SK-N-SH treated with all-trans-retinoic acid at 6 μM for 48 hours (cell line): ENCODE data around the gene CFAP45.
A peak's percentile ranks its signal among the peaks of the same experiment; 100 is the strongest.

ENCODE experiments used
- ATAC-seq: fragments of 200-7000 bp; cut with Tn5 transposase; 3 replicates; pipeline ENCODE4 v1.9.1; 2020; ENCODE audit warnings: mild to moderate bottlenecking, moderate library complexity
- ARNTL ChIP-seq: fragments of 450-650 bp; formaldehyde crosslinking; IDR thresholded peaks from 2 replicates; pipeline ENCODE4 v1.5.0; 2020; ENCODE audit warnings: low read depth, mild to moderate bottlenecking, moderate library complexity, borderline replicate concordance
- BACH2 ChIP-seq: fragments of 250-450 bp; sonication (Bioruptor Pico); IDR thresholded peaks from 2 replicates; pipeline ENCODE4 v1.9.0; 2021; ENCODE audit warnings: mild to moderate bottlenecking, borderline replicate concordance
- CSDC2 ChIP-seq: fragments of 250-450 bp; sonication (Bioruptor Pico); IDR thresholded peaks from 2 replicates; pipeline ENCODE4 v1.5.0; 2020; ENCODE audit warnings: mild to moderate bottlenecking, moderate library complexity
- ESRRG ChIP-seq: fragments of 250-450 bp; sonication (Bioruptor Pico); IDR thresholded peaks from 2 replicates; pipeline ENCODE4 v1.6.1; 2021; ENCODE audit warnings: mild to moderate bottlenecking
- GLIS3 ChIP-seq: fragments of 250-450 bp; sonication (Bioruptor Pico); IDR thresholded peaks from 2 replicates; pipeline ENCODE4 v1.5.0; 2020; ENCODE audit warnings: mild to moderate bottlenecking, moderate library complexity
- ISL1 ChIP-seq: fragments of 250-450 bp; sonication (Bioruptor Pico); IDR thresholded peaks from 2 replicates; pipeline ENCODE4 v2.1.2; 2022; ENCODE audit warnings: mild to moderate bottlenecking, moderate library complexity
- OSR1 ChIP-seq: fragments of 250-450 bp; sonication (Bioruptor Pico); IDR thresholded peaks from 2 replicates; pipeline ENCODE4 v1.8.0; 2022; ENCODE audit warnings: moderate library complexity, mild to moderate bottlenecking, inconsistent platforms
- PPARA ChIP-seq: fragments of 250-450 bp; sonication (Bioruptor Pico); IDR thresholded peaks from 2 replicates; pipeline ENCODE4 v1.5.0; 2020; ENCODE audit warnings: mild to moderate bottlenecking, borderline replicate concordance
- RARB ChIP-seq: fragments of 250-450 bp; sonication (Bioruptor Pico); IDR thresholded peaks from 2 replicates; pipeline ENCODE4 v1.8.0; 2021; ENCODE audit warnings: mild to moderate bottlenecking, moderate library complexity
- SNAI2 ChIP-seq: fragments of 250-450 bp; sonication (Bioruptor Pico); IDR thresholded peaks from 2 replicates; pipeline ENCODE4 v1.5.0; 2020; ENCODE audit warnings: mild to moderate bottlenecking, moderate library complexity
- TCF4 ChIP-seq: fragments of 250-450 bp; sonication (Bioruptor Pico); IDR thresholded peaks from 2 replicates; pipeline ENCODE4 v1.8.0; 2021; ENCODE audit warnings: mild to moderate bottlenecking, moderate library complexity, borderline replicate concordance
- TOX ChIP-seq: fragments of 250-450 bp; sonication (Bioruptor Pico); IDR thresholded peaks from 2 replicates; pipeline ENCODE4 v1.8.0; 2021; ENCODE audit warnings: mild to moderate bottlenecking, moderate library complexity, borderline replicate concordance
- ZC3H10 ChIP-seq: fragments of 250-450 bp; sonication (Bioruptor Pico); IDR thresholded peaks from 2 replicates; pipeline ENCODE4 v1.5.1; 2021; ENCODE audit warnings: mild to moderate bottlenecking, moderate library complexity
- ZFP3 ChIP-seq: fragments of 250-450 bp; sonication (Bioruptor Pico); IDR thresholded peaks from 2 replicates; pipeline ENCODE4 v1.5.0; 2020; ENCODE audit warnings: mild to moderate bottlenecking, moderate library complexity
- ZFP30 ChIP-seq: fragments of 450-650 bp; formaldehyde crosslinking; IDR thresholded peaks from 2 replicates; pipeline ENCODE4 v1.5.0; 2022; ENCODE audit warnings: mild to moderate bottlenecking, moderate library complexity
- ZNF565 ChIP-seq: fragments of 450-650 bp; formaldehyde crosslinking; conservative IDR thresholded peaks from 2 replicates; pipeline ENCODE4 v1.5.0; 2020; ENCODE audit warnings: low read depth, mild to moderate bottlenecking, moderate library complexity
- ZNF70 ChIP-seq: fragments of 450-650 bp; formaldehyde crosslinking; IDR thresholded peaks from 2 replicates; pipeline ENCODE4 v1.5.0; 2020; ENCODE audit warnings: mild to moderate bottlenecking, moderate library complexity
- ZNF8 ChIP-seq: fragments of 450-650 bp; formaldehyde crosslinking; IDR thresholded peaks from 2 replicates; pipeline ENCODE4 v1.5.0; 2020; ENCODE audit warnings: mild to moderate bottlenecking, moderate library complexity
- TF ChIP-seq, protein P1 (sequence below): fragments of 250-450 bp; sonication (Bioruptor Pico); IDR thresholded peaks from 2 replicates; pipeline ENCODE4 v1.8.0; 2020; ENCODE audit warnings: mild to moderate bottlenecking, moderate library complexity, borderline replicate concordance
- TF ChIP-seq, protein P2 (sequence below): fragments of 250-450 bp; sonication (Bioruptor Pico); IDR thresholded peaks from 2 replicates; pipeline ENCODE4 v1.5.1; 2021; ENCODE audit warnings: mild to moderate bottlenecking, moderate library complexity
- TF ChIP-seq, protein P3 (sequence below): fragments of 250-450 bp; sonication (Bioruptor Pico); IDR thresholded peaks from 2 replicates; pipeline ENCODE4 v1.5.1; 2020; ENCODE audit warnings: low read depth, mild to moderate bottlenecking, moderate library complexity
- TF ChIP-seq, protein P4 (sequence below): fragments of 250-450 bp; sonication (Bioruptor Pico); IDR thresholded peaks from 2 replicates; pipeline ENCODE4 v1.5.0; 2020; ENCODE audit warnings: mild to moderate bottlenecking, moderate library complexity
- TF ChIP-seq, protein P5 (sequence below): fragments of 250-450 bp; sonication (Bioruptor Pico); IDR thresholded peaks from 2 replicates; pipeline ENCODE4 v1.8.0; 2021; ENCODE audit warnings: low read depth, mild to moderate bottlenecking, moderate library complexity, borderline replicate concordance

CFAP45 gene

DNA sequence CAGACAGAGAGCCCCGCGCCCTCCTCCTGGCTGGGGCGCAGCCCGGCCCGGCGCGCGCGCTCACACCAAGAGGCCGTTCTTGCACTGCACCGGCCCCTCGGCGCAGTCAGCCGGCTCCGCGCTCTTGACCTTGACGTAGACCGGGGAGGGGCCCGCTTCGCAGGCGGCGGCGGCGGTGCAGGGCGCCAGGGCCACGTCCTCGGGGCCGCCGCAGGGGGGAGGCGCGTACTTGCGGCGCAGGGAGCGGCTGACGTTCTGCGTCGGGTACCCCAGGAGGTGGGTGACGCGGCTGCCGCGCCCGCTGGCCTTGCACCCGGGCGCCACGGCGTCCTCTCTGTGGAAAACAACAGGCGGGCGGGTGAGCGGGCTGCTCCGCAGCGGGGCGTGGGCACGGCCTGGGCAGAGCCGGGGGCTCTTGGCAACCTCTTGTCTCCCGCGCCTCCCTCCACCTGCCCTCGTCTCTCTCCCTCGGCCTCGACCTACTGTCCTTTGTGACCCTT lies 45.2 kb downstream of the CFAP45 start:
- peak; percentile 93 for ATAC-seq
- TF ChIP-seq ARNTL (CRISPR knock-in tag) (no peak), ZNF8 (CRISPR knock-in tag) (no peak), BACH2 (CRISPR knock-in tag) (no peak), ZNF70 (CRISPR knock-in tag) (no peak), ZFP30 (CRISPR knock-in tag) (no peak), ISL1 (CRISPR knock-in tag) (no peak), ZC3H10 (no peak), OSR1 (CRISPR knock-in tag) (no peak), RARB (no peak), CSDC2 (no peak), SNAI2 (CRISPR knock-in tag) (no peak)

DNA sequence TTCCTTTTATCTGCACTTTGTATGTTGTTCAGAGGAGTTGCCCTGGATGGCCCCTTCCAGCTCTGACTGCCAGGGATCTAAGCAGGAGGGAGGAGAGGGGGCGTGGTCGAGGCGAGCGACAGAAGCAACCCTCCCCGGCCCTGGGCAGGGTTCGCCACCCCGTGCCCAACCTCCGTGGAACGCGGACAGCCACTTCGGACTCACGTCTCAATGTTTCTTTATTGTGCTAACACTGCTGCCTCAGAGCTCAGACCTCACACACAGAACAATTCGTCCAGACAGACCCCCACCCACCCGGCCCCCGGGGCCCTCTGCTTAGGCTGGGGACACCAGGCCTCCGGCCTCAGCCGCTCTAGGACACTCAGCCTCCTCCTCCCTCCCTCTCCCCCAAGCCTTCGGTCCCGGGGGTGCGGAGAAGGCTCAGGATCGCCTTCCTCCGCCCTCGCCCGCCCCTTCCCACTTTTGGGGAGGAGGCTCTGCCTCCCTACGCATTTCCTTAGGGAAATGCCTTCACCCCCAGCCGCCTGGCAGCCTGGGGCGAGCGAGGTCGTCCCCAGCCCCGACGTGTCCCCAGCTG lies 45.8 kb downstream of the CFAP45 start:
- ATAC-seq: peak; percentile 90

DNA sequence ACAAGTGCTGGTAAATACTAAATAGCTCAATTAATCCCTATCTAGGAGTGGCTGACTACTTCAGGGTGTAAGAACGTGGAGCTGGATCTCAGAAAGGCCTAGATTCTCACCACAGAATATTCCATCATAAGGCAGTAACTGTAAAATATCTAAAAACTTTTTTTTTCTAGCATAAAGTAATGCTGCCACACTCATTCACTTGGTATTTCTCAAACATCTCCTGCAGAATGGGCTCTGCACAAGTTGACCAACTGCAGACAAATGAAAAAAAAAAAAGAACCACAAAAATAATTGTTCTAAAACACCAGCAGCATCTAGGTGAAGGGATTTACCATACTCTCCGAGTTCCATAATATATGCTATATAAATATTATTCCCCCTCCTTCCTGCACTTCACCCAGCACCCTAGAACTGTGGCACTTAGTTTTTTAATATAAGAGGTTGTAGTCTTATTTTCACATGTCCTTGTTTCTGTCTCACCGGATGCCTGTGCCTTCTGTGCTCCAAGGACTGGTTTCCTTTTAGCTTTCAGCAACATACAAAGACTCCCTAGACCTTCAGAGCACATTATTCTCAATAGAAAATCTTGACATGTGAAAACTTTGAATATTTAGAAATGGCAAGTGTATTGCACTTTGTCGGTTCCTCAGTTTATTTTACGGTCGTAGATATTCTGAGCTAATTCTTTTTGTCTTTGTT lies 46.4 kb downstream of the CFAP45 start:
- peak; percentile 16 for ATAC-seq
- TF ChIP-seq, protein P1, sequence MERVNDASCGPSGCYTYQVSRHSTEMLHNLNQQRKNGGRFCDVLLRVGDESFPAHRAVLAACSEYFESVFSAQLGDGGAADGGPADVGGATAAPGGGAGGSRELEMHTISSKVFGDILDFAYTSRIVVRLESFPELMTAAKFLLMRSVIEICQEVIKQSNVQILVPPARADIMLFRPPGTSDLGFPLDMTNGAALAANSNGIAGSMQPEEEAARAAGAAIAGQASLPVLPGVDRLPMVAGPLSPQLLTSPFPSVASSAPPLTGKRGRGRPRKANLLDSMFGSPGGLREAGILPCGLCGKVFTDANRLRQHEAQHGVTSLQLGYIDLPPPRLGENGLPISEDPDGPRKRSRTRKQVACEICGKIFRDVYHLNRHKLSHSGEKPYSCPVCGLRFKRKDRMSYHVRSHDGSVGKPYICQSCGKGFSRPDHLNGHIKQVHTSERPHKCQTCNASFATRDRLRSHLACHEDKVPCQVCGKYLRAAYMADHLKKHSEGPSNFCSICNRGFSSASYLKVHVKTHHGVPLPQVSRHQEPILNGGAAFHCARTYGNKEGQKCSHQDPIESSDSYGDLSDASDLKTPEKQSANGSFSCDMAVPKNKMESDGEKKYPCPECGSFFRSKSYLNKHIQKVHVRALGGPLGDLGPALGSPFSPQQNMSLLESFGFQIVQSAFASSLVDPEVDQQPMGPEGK: no peak

More for the DNA sequence above, 45.8 kb downstream of the CFAP45 start:
- TF ChIP-seq, protein P2, sequence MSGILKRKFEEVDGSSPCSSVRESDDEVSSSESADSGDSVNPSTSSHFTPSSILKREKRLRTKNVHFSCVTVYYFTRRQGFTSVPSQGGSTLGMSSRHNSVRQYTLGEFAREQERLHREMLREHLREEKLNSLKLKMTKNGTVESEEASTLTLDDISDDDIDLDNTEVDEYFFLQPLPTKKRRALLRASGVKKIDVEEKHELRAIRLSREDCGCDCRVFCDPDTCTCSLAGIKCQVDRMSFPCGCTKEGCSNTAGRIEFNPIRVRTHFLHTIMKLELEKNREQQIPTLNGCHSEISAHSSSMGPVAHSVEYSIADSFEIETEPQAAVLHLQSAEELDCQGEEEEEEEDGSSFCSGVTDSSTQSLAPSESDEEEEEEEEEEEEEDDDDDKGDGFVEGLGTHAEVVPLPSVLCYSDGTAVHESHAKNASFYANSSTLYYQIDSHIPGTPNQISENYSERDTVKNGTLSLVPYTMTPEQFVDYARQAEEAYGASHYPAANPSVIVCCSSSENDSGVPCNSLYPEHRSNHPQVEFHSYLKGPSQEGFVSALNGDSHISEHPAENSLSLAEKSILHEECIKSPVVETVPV (CRISPR knock-in tag): no peak
- TF ChIP-seq RARB: no peak
- TF ChIP-seq TOX (CRISPR knock-in tag): no peak
- TF ChIP-seq CSDC2: no peak
- TF ChIP-seq PPARA (CRISPR knock-in tag): no peak
- TF ChIP-seq ZFP30 (CRISPR knock-in tag): no peak
- TF ChIP-seq, protein P3, sequence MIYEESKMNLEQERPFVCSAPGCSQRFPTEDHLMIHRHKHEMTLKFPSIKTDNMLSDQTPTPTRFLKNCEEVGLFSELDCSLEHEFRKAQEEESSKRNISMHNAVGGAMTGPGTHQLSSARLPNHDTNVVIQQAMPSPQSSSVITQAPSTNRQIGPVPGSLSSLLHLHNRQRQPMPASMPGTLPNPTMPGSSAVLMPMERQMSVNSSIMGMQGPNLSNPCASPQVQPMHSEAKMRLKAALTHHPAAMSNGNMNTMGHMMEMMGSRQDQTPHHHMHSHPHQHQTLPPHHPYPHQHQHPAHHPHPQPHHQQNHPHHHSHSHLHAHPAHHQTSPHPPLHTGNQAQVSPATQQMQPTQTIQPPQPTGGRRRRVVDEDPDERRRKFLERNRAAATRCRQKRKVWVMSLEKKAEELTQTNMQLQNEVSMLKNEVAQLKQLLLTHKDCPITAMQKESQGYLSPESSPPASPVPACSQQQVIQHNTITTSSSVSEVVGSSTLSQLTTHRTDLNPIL (CRISPR knock-in tag): no peak

DNA sequence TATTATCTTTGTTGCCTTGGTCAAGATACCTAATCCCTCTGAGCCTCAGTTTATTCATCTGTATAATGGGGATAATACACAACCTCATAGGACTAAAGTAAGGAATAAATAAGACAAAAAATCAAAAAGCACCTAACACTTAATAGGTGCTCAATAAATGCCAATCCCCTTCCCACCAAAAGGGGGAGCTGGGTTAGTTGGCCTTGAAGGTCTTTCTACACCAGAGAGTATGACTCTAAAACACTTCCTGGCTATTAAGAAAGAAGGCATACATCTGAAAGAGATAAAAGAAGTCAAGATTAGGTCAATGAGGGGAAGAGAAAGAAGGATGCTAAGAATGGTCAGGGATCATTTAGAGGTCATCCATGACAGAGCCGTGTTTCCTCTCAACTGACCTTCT lies 48.6 kb downstream of the CFAP45 start:
- no peak for ATAC-seq
- no peak for TF ChIP-seq ZFP30 (CRISPR knock-in tag)
- TF ChIP-seq, protein P4, sequence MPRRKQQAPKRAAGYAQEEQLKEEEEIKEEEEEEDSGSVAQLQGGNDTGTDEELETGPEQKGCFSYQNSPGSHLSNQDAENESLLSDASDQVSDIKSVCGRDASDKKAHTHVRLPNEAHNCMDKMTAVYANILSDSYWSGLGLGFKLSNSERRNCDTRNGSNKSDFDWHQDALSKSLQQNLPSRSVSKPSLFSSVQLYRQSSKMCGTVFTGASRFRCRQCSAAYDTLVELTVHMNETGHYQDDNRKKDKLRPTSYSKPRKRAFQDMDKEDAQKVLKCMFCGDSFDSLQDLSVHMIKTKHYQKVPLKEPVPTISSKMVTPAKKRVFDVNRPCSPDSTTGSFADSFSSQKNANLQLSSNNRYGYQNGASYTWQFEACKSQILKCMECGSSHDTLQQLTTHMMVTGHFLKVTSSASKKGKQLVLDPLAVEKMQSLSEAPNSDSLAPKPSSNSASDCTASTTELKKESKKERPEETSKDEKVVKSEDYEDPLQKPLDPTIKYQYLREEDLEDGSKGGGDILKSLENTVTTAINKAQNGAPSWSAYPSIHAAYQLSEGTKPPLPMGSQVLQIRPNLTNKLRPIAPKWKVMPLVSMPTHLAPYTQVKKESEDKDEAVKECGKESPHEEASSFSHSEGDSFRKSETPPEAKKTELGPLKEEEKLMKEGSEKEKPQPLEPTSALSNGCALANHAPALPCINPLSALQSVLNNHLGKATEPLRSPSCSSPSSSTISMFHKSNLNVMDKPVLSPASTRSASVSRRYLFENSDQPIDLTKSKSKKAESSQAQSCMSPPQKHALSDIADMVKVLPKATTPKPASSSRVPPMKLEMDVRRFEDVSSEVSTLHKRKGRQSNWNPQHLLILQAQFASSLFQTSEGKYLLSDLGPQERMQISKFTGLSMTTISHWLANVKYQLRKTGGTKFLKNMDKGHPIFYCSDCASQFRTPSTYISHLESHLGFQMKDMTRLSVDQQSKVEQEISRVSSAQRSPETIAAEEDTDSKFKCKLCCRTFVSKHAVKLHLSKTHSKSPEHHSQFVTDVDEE: no peak
- TF ChIP-seq BACH2 (CRISPR knock-in tag): no peak
- TF ChIP-seq OSR1 (CRISPR knock-in tag): no peak
- TF ChIP-seq ZNF565 (CRISPR knock-in tag): no peak
- TF ChIP-seq ESRRG (CRISPR knock-in tag): no peak
- no peak for TF ChIP-seq RARB
- TF ChIP-seq, protein P5, sequence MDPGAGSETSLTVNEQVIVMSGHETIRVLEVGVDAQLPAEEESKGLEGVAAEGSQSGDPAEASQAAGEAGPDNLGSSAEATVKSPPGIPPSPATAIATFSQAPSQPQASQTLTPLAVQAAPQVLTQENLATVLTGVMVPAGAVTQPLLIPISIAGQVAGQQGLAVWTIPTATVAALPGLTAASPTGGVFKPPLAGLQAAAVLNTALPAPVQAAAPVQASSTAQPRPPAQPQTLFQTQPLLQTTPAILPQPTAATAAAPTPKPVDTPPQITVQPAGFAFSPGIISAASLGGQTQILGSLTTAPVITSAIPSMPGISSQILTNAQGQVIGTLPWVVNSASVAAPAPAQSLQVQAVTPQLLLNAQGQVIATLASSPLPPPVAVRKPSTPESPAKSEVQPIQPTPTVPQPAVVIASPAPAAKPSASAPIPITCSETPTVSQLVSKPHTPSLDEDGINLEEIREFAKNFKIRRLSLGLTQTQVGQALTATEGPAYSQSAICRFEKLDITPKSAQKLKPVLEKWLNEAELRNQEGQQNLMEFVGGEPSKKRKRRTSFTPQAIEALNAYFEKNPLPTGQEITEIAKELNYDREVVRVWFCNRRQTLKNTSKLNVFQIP (CRISPR knock-in tag): no peak
- no peak for TF ChIP-seq ZNF70 (CRISPR knock-in tag)
- TF ChIP-seq, protein P3 (CRISPR knock-in tag): no peak
- TF ChIP-seq, protein P2 (CRISPR knock-in tag): no peak
- TF ChIP-seq ZFP3 (CRISPR knock-in tag): no peak
- TF ChIP-seq CSDC2: no peak
- no peak for TF ChIP-seq PPARA (CRISPR knock-in tag)
- no peak for TF ChIP-seq ZC3H10
- no peak for TF ChIP-seq TCF4
- no peak for TF ChIP-seq TOX (CRISPR knock-in tag)
- TF ChIP-seq ISL1 (CRISPR knock-in tag): no peak
- TF ChIP-seq GLIS3: no peak
- TF ChIP-seq ZNF8 (CRISPR knock-in tag): no peak
